H1 (cell line): ENCODE data around the gene CADPS.

ENCODE experiments used
- CREB1 ChIP-seq: IDR thresholded peaks from 2 replicates; pipeline ENCODE4 v1.6.1; 2012; ENCODE audit warnings: inconsistent platforms
- EZH2 ChIP-seq: fragments of 200-600 bp; sonication (generic); IDR thresholded peaks from 2 replicates; pipeline ENCODE4 v1.7.1; 2012; ENCODE audit warnings: low read depth, mild to moderate bottlenecking, moderate library complexity, low read length, inconsistent platforms; ENCODE audit not compliant: severe bottlenecking
- JUN ChIP-seq: IDR thresholded peaks from 2 replicates; pipeline ENCODE4 v1.6.1; 2011; ENCODE audit warnings: low read depth, mild to moderate bottlenecking, improper control_type of control experiment, low read length
- KDM4A ChIP-seq: IDR thresholded peaks from one replicate; pipeline ENCODE4 v1.7.1; 2012; ENCODE audit warnings: low read depth, mild to moderate bottlenecking, moderate library complexity, low read length, inconsistent platforms; ENCODE audit not compliant: severe bottlenecking
- POLR2A ChIP-seq, 2 experiments: IDR thresholded peaks; 1 replicate in 1 of 2; 2 replicates in 1 of 2; pipeline ENCODE4 v1.6.1; 2011; ENCODE audit warnings: low read depth in 2 of 2, low read length in 2 of 2, mild to moderate bottlenecking in 2 of 2; ENCODE audit errors: control extremely low read depth in 1 of 2
- POLR2AphosphoS5 ChIP-seq: IDR thresholded peaks from 2 replicates; pipeline ENCODE4 v1.6.1; 2011; ENCODE audit warnings: low read depth, low read length
- ZNF274 ChIP-seq: IDR thresholded peaks from 2 replicates; pipeline ENCODE4 v1.7.0; 2012; ENCODE audit warnings: low read length, borderline replicate concordance; ENCODE audit errors: extremely low read depth
- TF ChIP-seq, protein P1 (sequence below), 3 experiments: IDR thresholded peaks; 1 replicate in 2 of 3; 2 replicates in 1 of 3; pipeline versions ENCODE4 v1.5.1 to v1.6.1; 2011; ENCODE audit warnings: low read length in 3 of 3, mild to moderate bottlenecking in 3 of 3, inconsistent platforms in 2 of 3, low read depth in 1 of 3, moderate library complexity in 1 of 3; ENCODE audit not compliant: insufficient read depth in 1 of 3; ENCODE audit errors: control extremely low read depth in 1 of 3

DNA sequence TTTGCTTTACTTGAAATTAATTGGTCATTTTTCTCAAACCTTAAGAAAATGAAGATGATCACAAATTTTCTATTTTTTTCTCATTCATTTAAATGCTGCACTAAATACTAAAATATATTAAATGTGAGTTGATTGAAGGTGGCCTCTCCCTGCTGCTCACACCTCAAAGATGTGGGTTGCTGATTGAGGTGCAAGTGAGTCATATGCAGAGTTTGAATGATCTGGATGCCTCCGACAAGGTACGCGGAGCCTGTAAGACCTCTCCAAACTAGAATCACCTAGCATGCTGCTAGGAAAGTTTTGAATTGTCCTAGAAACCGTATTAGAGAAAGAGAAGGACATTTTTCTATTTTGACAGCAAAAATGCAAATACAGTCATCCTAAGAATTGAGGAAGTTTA lies 290.6 kb downstream of the CADPS start:
- TF ChIP-seq POLR2AphosphoS5 (no peak), KDM4A (no peak), EZH2 (no peak), CREB1 (no peak), POLR2A (IDR thresholded peaks at IDR 0.05; ENCODE audit: control extremely low read depth in 1 of 2, low read depth in 2 of 2, low read length in 2 of 2) (no peak), ZNF274 (no peak), JUN (no peak)
- TF ChIP-seq, protein P1, sequence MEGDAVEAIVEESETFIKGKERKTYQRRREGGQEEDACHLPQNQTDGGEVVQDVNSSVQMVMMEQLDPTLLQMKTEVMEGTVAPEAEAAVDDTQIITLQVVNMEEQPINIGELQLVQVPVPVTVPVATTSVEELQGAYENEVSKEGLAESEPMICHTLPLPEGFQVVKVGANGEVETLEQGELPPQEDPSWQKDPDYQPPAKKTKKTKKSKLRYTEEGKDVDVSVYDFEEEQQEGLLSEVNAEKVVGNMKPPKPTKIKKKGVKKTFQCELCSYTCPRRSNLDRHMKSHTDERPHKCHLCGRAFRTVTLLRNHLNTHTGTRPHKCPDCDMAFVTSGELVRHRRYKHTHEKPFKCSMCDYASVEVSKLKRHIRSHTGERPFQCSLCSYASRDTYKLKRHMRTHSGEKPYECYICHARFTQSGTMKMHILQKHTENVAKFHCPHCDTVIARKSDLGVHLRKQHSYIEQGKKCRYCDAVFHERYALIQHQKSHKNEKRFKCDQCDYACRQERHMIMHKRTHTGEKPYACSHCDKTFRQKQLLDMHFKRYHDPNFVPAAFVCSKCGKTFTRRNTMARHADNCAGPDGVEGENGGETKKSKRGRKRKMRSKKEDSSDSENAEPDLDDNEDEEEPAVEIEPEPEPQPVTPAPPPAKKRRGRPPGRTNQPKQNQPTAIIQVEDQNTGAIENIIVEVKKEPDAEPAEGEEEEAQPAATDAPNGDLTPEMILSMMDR (IDR thresholded peaks at IDR 0.05; ENCODE audit: control extremely low read depth in 1 of 3, insufficient read depth in 1 of 3, low read depth in 1 of 3, low read length in 3 of 3): no peak
